Heart left ventricle (tissue), 13 donors: ENCODE data around the gene KRT9.
"Not testable (repeated sequence)": the region's sequence is repeated elsewhere in the genome, so short reads cannot be mapped to it uniquely, and the experiment has no call there.

Experiments
- POLR2A ChIP-seq, 2 donors: fragments of 450-650 bp; IDR thresholded peaks; one replicate each; pipeline ENCODE4 v1.6.1; 2017; ENCODE audit warnings: antibody characterized with exemption in 2 of 2, mild to moderate bottlenecking in 2 of 2, moderate library complexity in 2 of 2
- TF ChIP-seq, protein P1 (sequence below), 12 donors: fragments of 200-600 bp; sonication (generic) in 4 of 12; IDR thresholded peaks; one replicate each; pipeline versions ENCODE4 v1.5.0 to v1.8.0; 2018 to 2022; ENCODE audit warnings: antibody characterized with exemption in 12 of 12, mild to moderate bottlenecking in 5 of 12
- donor health status: ischemic (EF 13 %, LVEDD 7.1; RV severe dilation, severe dysfunction).
- donor health status: DM: no; HTN: yes; CAD: no.
- donor health status: DM: no; HTN: no; CAD: no.
- donor health status: ischemic (EF 25% LVEDD 6.9; RV normal size, moderate dysfunction).
- donor health status: ischemic (EF 25% LVEDD 5.7; RV mildly dilated, moderate dysfunction).
- donor health status: ischemic (EF 35%, LVEDD 5.7; RV mildly dilated, moderate dysfunction).
- donor health status: nonischemic (EF 11% LVEDD 7.7; RV severe dilation, severe dysfunction).
- donor health status: DM: yes; HTN: yes; CAD: no.
- donor health status: PGD.
- donor health status: ischemic (EF 29% LVEDD 5.4; RV normal size, mild dysfunction).
- donor health status: nonischemic (EF 23%, LVEDD 6.1; RV moderate dilation, normal function).

DNA sequence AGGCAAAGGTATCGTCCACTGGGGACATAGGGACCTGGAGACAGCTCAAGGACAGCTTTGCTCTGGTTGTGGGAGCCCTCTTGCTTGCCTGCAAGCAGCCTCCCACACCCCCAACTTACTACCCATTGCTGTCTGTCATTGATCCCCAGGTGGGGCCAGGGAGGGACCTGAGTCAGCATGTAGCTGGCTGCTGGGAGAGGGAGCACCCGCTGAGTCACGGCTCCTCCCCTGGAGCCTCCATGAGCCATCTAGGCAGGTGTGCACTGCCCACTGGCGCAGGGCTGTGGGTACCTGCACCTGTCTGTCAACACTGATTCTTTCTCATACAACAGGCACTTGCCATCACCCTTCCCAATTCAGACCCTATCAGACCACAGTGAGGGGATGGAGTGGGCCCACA, 4.9 kb upstream of the KRT9 start:
- TF ChIP-seq, protein P1, sequence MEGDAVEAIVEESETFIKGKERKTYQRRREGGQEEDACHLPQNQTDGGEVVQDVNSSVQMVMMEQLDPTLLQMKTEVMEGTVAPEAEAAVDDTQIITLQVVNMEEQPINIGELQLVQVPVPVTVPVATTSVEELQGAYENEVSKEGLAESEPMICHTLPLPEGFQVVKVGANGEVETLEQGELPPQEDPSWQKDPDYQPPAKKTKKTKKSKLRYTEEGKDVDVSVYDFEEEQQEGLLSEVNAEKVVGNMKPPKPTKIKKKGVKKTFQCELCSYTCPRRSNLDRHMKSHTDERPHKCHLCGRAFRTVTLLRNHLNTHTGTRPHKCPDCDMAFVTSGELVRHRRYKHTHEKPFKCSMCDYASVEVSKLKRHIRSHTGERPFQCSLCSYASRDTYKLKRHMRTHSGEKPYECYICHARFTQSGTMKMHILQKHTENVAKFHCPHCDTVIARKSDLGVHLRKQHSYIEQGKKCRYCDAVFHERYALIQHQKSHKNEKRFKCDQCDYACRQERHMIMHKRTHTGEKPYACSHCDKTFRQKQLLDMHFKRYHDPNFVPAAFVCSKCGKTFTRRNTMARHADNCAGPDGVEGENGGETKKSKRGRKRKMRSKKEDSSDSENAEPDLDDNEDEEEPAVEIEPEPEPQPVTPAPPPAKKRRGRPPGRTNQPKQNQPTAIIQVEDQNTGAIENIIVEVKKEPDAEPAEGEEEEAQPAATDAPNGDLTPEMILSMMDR (IDR thresholded peaks at IDR 0.05) = not testable (repeated sequence)
- TF ChIP-seq POLR2A (IDR thresholded peaks at IDR 0.05) = not testable (repeated sequence)
